ENCODE data around the gene DTWD1. TPM values are rescaled to one million over a fixed set of nuclear protein-coding genes. Genes with fewer than 3 reads are reported as not detected.

The DTWD1 gene
- total RNA-seq, 4 donors from 2014 or later, result 8.5 to 16.5 (median 11.8) TPM

DNA sequence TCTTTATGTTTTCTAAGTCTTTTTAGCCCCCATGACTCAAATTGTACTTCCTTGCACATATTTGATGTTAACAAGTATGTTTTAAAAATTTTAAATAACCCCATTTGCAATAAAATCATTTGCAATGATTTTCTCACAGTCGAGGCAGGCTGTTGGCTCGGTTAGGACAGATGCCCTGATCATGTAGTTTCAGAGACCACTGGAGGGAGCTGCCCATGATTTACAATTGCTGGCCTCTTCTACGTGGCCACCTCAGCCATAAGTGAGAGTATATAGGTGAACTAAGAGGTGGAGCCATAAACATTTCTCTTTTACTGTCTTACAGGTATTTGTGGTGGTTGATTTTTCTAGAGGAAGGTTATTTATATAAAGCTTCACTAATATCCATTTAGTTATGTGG, 1.7 kb downstream of the DTWD1 start:
- no peak for TF ChIP-seq POLR2A (IDR thresholded peaks at IDR 0.05)
- TF ChIP-seq, protein P1, sequence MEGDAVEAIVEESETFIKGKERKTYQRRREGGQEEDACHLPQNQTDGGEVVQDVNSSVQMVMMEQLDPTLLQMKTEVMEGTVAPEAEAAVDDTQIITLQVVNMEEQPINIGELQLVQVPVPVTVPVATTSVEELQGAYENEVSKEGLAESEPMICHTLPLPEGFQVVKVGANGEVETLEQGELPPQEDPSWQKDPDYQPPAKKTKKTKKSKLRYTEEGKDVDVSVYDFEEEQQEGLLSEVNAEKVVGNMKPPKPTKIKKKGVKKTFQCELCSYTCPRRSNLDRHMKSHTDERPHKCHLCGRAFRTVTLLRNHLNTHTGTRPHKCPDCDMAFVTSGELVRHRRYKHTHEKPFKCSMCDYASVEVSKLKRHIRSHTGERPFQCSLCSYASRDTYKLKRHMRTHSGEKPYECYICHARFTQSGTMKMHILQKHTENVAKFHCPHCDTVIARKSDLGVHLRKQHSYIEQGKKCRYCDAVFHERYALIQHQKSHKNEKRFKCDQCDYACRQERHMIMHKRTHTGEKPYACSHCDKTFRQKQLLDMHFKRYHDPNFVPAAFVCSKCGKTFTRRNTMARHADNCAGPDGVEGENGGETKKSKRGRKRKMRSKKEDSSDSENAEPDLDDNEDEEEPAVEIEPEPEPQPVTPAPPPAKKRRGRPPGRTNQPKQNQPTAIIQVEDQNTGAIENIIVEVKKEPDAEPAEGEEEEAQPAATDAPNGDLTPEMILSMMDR (IDR thresholded peaks at IDR 0.05 in 4 of 5, conservative IDR thresholded peaks at IDR 0.05 in 1 of 5), result no peak
- Histone ChIP-seq H3K36me3 (peaks cover 0 to 7% of the 10 kb centered on the region in 2 donors), H3K9me3 (no peaks in the 10 kb centered on the region), H3K4me1 (peaks cover 35 to 40% of the 10 kb centered on the region in 2 donors), H3K27ac (no peak overlapping the region), H3K27me3 (no peaks in the 10 kb centered on the region), H3K4me3 (no peak overlapping the region)
- in situ Hi-C loops (cut with MboI; ENCODE audit: low sequenced_read_pairs in 4 of 4), result loop anchor here in 1 of 4 donors (10.0 to 25.0 kb wide), 2 partner anchors 385 to 468 kb away; partner anchors contain the start of gene COPS2
- no peak for ATAC-seq
- intact Hi-C loops (cut with DNase I; ENCODE audit: low total_unique reads), result loop anchor here (5.0 to 10.0 kb wide), 4 partner anchors 198 to 1285 kb away; partner anchors contain the start of genes AP4E1, CEP152, FGF7 and SECISBP2L
- DNase-seq, result no peak

DNA sequence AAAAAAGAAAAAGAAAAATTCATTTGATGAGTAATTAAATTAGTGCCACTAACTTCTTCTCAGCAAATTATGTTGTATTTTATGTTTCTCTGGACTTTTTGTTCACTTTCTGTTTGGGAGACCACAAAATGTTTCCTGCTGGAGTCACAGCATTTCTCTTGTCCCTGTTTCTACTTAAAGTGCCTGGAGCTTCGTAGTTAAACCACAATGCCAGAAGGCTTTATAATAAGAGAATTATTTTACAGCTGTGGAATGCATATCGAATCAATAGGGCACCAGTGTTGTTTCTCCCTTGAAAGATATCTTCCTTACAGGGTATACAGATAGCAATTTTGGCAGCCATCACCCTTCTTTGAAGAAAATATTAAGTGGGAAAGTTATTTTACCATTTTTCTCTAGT, 3.2 kb downstream of the DTWD1 start:
- ATAC-seq (no peak), DNase-seq (no peak)
- Histone ChIP-seq H3K27me3 (no peaks in the 10 kb centered on the region), H3K4me3 (no peak overlapping the region), H3K36me3 (peaks cover 0 to 7% of the 10 kb centered on the region in 2 donors), H3K4me1 (peaks cover 35 to 38% of the 10 kb centered on the region in 2 donors), H3K9me3 (no peaks in the 10 kb centered on the region), H3K27ac (no peak overlapping the region)
- intact Hi-C loops (cut with DNase I; ENCODE audit: low total_unique reads), result loop anchor here (5.0 to 10.0 kb wide), 4 partner anchors 199 to 1283 kb away; partner anchors contain the start of genes AP4E1, CEP152, FGF7 and SECISBP2L
- TF ChIP-seq, protein P1 (IDR thresholded peaks at IDR 0.05 in 4 of 5, conservative IDR thresholded peaks at IDR 0.05 in 1 of 5), result no peak
- TF ChIP-seq POLR2A (IDR thresholded peaks at IDR 0.05), result no peak
- in situ Hi-C loops (cut with MboI; ENCODE audit: low sequenced_read_pairs in 4 of 4), result loop anchor here in 1 of 4 donors (10.0 to 25.0 kb wide), 2 partner anchors 387 to 469 kb away; partner anchors contain the start of gene COPS2

DNA sequence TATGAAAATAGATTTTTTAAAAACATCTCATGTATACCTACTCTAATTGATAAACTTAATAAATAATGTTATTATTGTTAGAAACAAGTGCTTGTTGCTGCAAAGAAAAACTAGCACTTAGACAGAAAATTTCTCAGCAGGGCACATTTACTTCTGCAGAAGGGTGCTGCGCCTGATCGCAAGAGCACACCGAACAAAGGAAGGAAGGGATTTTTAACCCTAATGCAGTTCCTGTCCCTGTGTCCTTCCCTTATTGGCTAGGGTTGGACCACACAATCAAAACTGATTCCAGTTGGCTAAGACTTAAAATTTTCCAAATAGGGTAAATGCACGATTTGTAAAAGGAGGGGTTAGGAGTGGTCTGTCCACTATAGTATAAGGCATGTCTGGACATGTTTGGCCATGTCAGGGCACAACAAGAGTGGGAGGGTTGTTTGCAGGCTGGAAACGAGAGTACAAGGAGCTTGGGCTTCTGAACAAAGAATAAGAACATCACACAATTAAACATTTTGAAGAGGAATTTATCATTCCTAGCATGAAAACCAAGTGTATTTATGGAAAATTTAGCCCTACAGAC, 4.7 kb downstream of the DTWD1 start:
- no peaks in the 10 kb centered on the region for H3K27me3 ChIP-seq
- in situ Hi-C loops (cut with MboI; ENCODE audit: low sequenced_read_pairs in 4 of 4) (loop anchor here in 1 of 4 donors (10.0 kb wide), 1 partner anchor 471 kb away; the partner anchor contains the start of gene COPS2), intact Hi-C loops (cut with DNase I; ENCODE audit: low total_unique reads) (loop anchor here (10.0 kb wide), 1 partner anchor 201 kb away; the partner anchor contains the start of gene FGF7)
- peaks cover 0 to 7% of the 10 kb centered on the region in 2 donors for H3K36me3 ChIP-seq
- no peak for ATAC-seq
- peaks cover 26 to 28% of the 10 kb centered on the region in 2 donors for H3K4me1 ChIP-seq
- DNase-seq, result no peak
- TF ChIP-seq, protein P1 (IDR thresholded peaks at IDR 0.05 in 4 of 5, conservative IDR thresholded peaks at IDR 0.05 in 1 of 5), result no peak
- no peak for TF ChIP-seq POLR2A (IDR thresholded peaks at IDR 0.05)
- H3K9me3 ChIP-seq, result no peaks in the 10 kb centered on the region
- H3K4me3 ChIP-seq, result no peak overlapping the region
- H3K27ac ChIP-seq, result no peak overlapping the region

DNA sequence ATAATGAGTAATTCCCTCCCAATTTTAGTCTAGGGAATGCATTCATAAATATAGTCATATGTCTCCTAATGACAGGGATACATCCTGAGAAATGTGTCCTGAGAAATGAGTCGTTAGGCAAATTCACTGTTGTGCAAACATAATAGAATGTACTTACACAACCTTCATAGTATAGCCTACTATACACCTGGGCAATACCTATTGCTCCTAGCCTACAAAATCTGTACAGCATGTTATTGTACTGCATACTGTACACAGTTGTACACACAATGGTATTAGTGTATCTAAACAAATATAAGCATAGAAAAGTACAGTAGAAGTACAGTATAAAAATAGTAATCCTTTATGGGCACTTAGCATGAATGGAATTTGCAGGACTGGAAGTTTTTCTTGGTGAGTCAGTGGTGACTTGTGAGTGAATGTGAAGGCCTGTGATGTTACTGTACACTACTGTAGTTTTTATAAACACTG, 6.6 kb downstream of the DTWD1 start:
- intact Hi-C loops (cut with DNase I; ENCODE audit: low total_unique reads), result loop anchor here (10.0 kb wide), 1 partner anchor 203 kb away; the partner anchor contains the start of gene FGF7
- peaks cover 16 to 18% of the 10 kb centered on the region in 2 donors for H3K4me1 ChIP-seq

More for the DNA sequence above, 6.6 kb downstream of the DTWD1 start:
- ATAC-seq (no peak), DNase-seq (no peak)
- in situ Hi-C loops (cut with MboI; ENCODE audit: low sequenced_read_pairs in 4 of 4), result loop anchor here in 1 of 4 donors (10.0 kb wide), 1 partner anchor 473 kb away; the partner anchor contains the start of gene COPS2
- peaks cover 0 to 9% of the 10 kb centered on the region in 2 donors for H3K36me3 ChIP-seq
- H3K9me3 ChIP-seq, result no peaks in the 10 kb centered on the region
- no peaks in the 10 kb centered on the region for H3K27me3 ChIP-seq
- TF ChIP-seq, protein P1 (IDR thresholded peaks at IDR 0.05 in 4 of 5, conservative IDR thresholded peaks at IDR 0.05 in 1 of 5), result no peak
- no peak for TF ChIP-seq POLR2A (IDR thresholded peaks at IDR 0.05)
- no peak overlapping the region for H3K27ac ChIP-seq
- H3K4me3 ChIP-seq, result no peak overlapping the region

Measured in gastrocnemius medialis (tissue), 4 donors.